T-cell (primary cell): Measurements from ENCODE around the gene DYSF. TPM values are rescaled to one million over a fixed set of nuclear protein-coding genes. Genes with fewer than 3 reads are reported as not detected.

Experiments
- ATAC-seq, 4 experiments: fragments of 200-7000 bp in 3 of 4; fragments of 150-1000 bp in 1 of 4; cut with Tn5 transposase; replicated peaks in 1 of 4; 1 replicate in 3 of 4; 2 replicates in 1 of 4; pipeline ENCODE4 v1.10.0; 2021; ENCODE audit warnings: moderate library complexity in 3 of 4, mild to moderate bottlenecking in 2 of 4, moderate number of reproducible peaks in 1 of 4
- CTCF ChIA-PET, 2 donors: fragments of 300-600 bp; sonication (Branson Sonifier 250); formaldehyde crosslinking; loops; one replicate each; lab custom pipeline; 2022; ENCODE audit warnings: antibody characterized with exemption in 2 of 2; lab: Charles Lee
- POLR2A ChIA-PET, 2 donors: fragments of 300-600 bp; sonication (Branson Sonifier 250); formaldehyde crosslinking; loops; one replicate each; lab custom pipeline; 2022; ENCODE audit warnings: antibody characterized with exemption in 2 of 2; lab: Charles Lee
- DNase-seq, 35 experiments: peaks; one replicate each; pipeline versions ENCODE4 v3.0.0 to v3.0.0-alpha.2; 2013 to 2023
- H3K27ac ChIP-seq: one replicate; pipeline ENCODE4 v1.5.1; 2013; ENCODE audit warnings: low read length
- H3K27me3 ChIP-seq, 2 experiments: replicated peaks in 1 of 2; 1 replicate in 1 of 2; 2 replicates in 1 of 2; pipeline versions ENCODE4 v1.6.1 to v1.7.0; 2013; ENCODE audit warnings: low read length in 1 of 2, mixed read lengths in 1 of 2; ENCODE audit not compliant: control insufficient read depth in 2 of 2, insufficient read depth in 2 of 2; ENCODE audit errors: extremely low read depth in 1 of 2
- H3K36me3 ChIP-seq, 2 donors: 1 replicate in 1 of 2; 2 replicates in 1 of 2; pipeline versions ENCODE4 v1.6.1 to v1.7.0; 2013; ENCODE audit warnings: low read length in 1 of 2; ENCODE audit not compliant: control insufficient read depth in 2 of 2, insufficient read depth in 1 of 2; ENCODE audit errors: extremely low read depth in 1 of 2
- H3K4me1 ChIP-seq, 2 experiments: 1 replicate in 1 of 2; 2 replicates in 1 of 2; pipeline versions ENCODE4 v1.6.1 to v1.7.0; 2013; ENCODE audit warnings: low read length in 2 of 2, mixed read lengths in 1 of 2; ENCODE audit not compliant: insufficient read depth in 2 of 2, control insufficient read depth in 1 of 2; ENCODE audit errors: extremely low read depth in 1 of 2
- H3K4me3 ChIP-seq, 2 donors: 1 replicate in 1 of 2; 2 replicates in 1 of 2; pipeline versions ENCODE4 v1.5.1 to v1.7.0; 2013; ENCODE audit warnings: mild to moderate bottlenecking in 2 of 2, low read length in 1 of 2, moderate library complexity in 1 of 2; ENCODE audit not compliant: control insufficient read depth in 1 of 2; ENCODE audit errors: extremely low read depth in 1 of 2
- H3K9me3 ChIP-seq: 2 replicates; pipeline ENCODE4 v1.7.0; 2013
- H3K27ac Mint-ChIP-seq, 2 donors: one replicate each; pipeline ENCODE4 v1.8.0; 2020 to 2021; ENCODE audit warnings: mild to moderate bottlenecking in 2 of 2, mixed read lengths in 2 of 2
- H3K27me3 Mint-ChIP-seq, 2 donors: one replicate each; pipeline ENCODE4 v1.8.0; 2021 to 2022; ENCODE audit warnings: mixed read lengths in 2 of 2
- H3K36me3 Mint-ChIP-seq: one replicate; pipeline ENCODE4 v1.8.0; 2021; ENCODE audit warnings: mixed read lengths
- H3K4me1 Mint-ChIP-seq, 3 donors: one replicate each; pipeline ENCODE4 v1.8.0; 2020 to 2022; ENCODE audit warnings: mixed read lengths in 3 of 3, mild to moderate bottlenecking in 1 of 3
- H3K4me3 Mint-ChIP-seq, 3 donors: one replicate each; pipeline ENCODE4 v1.8.0; 2020 to 2022; ENCODE audit warnings: mild to moderate bottlenecking in 3 of 3, mixed read lengths in 3 of 3, moderate library complexity in 3 of 3
- H3K9me3 Mint-ChIP-seq, 3 donors: one replicate each; pipeline ENCODE4 v1.8.0; 2020 to 2022; ENCODE audit warnings: mixed read lengths in 3 of 3
- WGBS: methylation state at CpG from one replicate; pipeline ENCODE4 v1.1.5; 2013; ENCODE audit warnings: missing lambda C conversion rate; ENCODE audit not compliant: insufficient coverage; 5-methylcytosine and 5-hydroxymethylcytosine counted together
- total RNA-seq, 35 experiments: library from RNA in 6 of 35; stranded (reverse) in 6 of 35; fragments of 120-200 nt in 1 of 35; gene quantifications; one replicate each; pipeline versions ENCODE4 v1.2.1 to v1.2.4 and lab custom pipeline; 2013 to 2026

The DYSF gene
- total RNA-seq, 5 donors from 2014 or later (not counting 1 experiment from before 2014, with no cell fraction given) = 0.56 to 3.4 (median 1.9) TPM

DNA sequence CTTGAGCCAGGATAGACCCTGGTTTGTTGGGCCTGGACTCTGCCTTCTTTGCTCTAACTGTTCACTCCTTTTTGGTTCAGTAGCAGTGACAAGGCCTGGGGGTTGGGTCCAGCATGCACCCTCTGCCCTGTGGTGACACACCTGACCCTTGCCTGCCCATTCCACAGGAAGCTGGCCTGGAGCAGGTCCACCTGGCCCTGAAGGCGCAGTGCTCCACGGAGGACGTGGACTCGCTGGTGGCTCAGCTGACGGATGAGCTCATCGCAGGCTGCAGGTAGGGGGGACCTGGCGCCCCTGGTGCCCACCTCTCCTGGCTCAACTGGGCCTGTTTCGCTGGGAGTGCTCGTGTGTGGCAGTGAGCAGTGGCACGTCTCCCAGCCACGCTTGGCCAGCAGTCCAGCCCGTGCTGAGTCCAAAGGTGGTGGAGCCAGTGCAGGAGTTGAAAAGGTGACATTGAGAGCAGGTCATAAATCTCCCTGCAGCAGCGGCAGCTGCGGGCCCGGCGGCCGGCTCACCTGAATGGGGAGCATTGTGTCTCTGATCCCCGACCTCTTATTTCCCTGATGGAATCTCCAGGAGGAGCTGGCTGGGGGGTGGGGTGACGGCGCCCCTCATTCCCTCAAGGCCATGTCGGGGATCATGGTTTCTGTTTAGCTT, 102.6 kb downstream of the DYSF start:
- DNase-seq = no peak
- H3K4me3 Mint-ChIP-seq = no peak overlapping the region

DNA sequence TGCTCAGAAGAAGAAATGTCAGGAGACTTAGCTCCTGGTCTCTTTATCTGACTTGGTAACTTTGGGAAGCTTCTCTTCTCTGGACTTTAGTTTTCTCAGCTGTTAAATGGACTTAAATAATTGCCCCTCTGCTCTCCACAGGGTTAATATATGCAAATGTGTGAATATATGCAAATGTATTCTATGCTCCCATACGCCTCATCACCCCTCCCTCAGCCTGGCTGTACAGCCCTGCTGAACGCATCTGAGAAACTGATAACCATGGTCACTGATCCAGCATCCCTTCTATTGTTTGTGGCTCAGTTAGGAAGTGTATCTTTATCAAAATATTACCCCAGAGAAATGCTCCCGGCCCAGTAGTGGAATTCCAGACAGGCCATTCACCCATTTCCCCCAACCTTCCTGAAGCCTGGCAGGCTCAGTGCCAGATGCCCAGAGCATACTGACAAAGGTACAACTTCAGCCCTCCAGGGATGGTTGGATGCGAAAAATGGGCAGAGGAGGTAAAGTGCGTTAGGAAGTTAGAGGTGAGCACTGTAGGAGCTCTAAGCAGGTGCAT, 103.4 kb downstream of the DYSF start:
- Mint-ChIP-seq H3K9me3 (no peaks in the 10 kb centered on the region), H3K36me3 (no peaks in the 10 kb centered on the region), H3K4me3 (no peak overlapping the region), H3K27ac (no peak overlapping the region), H3K4me1 (no peaks in the 10 kb centered on the region), H3K27me3 (peaks cover 2 to 4% of the 10 kb centered on the region in 2 donors)
- no peak for ATAC-seq
- H3K36me3 ChIP-seq = no peaks in the 10 kb centered on the region
- peaks cover 0 to 20% of the 10 kb centered on the region in 2 experiments for H3K27me3 ChIP-seq
- no CpG with 5 or more reads among the region's 5 CpGs for WGBS
- no peak for DNase-seq
- H3K27ac ChIP-seq = no peak overlapping the region
- H3K4me1 ChIP-seq = no peaks in the 10 kb centered on the region
- H3K4me3 ChIP-seq = no peak overlapping the region
- POLR2A ChIA-PET = no interaction called here
- CTCF ChIA-PET = interaction anchor here in 1 of 2 donors (0.5 kb wide), 1 partner anchor 42 kb away, joined by 3 read pairs; no protein-coding TSS in a partner anchor
- H3K9me3 ChIP-seq = no peaks in the 10 kb centered on the region

More for the DNA sequence above, 102.6 kb downstream of the DYSF start:
- Mint-ChIP-seq H3K27me3 (peaks cover 2 to 4% of the 10 kb centered on the region in 2 donors), H3K4me1 (no peaks in the 10 kb centered on the region), H3K36me3 (no peaks in the 10 kb centered on the region), H3K9me3 (no peaks in the 10 kb centered on the region), H3K27ac (no peak overlapping the region)
- Histone ChIP-seq H3K27me3 (peaks cover 0 to 14% of the 10 kb centered on the region in 2 experiments), H3K27ac (no peak overlapping the region), H3K9me3 (no peaks in the 10 kb centered on the region), H3K4me1 (no peaks in the 10 kb centered on the region), H3K4me3 (no peak overlapping the region), H3K36me3 (no peaks in the 10 kb centered on the region)
- CTCF ChIA-PET = interaction anchor here (0.5 to 0.6 kb wide), 2 partner anchors 10 to 41 kb away, joined by 3 to 5 read pairs; no protein-coding TSS in a partner anchor
- 81% methylated on average over 17 of the region's 21 CpGs for WGBS
- POLR2A ChIA-PET = no interaction called here
- no peak for ATAC-seq

DNA sequence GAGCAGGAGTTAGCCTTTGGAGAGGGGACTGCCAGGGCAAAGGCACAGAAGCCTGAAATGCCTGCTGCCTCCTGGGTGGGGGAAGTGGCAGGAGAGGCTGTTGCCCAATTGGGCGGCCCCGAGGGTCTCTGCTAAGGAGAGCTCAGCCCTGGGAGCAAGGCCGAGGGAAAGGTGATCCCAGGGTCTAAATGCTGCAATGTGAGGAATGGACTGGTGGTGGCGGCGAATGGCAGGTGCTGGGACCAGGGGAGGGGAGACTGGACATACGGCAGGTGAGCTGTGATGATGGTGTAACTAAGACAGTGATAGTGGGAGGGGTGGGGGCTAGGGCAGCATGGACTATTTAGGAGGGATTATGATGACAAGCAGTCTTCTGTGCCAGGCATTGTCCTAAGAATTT, 104.0 kb downstream of the DYSF start:
- no peak overlapping the region for H3K27ac Mint-ChIP-seq
- Histone ChIP-seq H3K27me3 (peaks cover 0 to 20% of the 10 kb centered on the region in 2 experiments), H3K27ac (no peak overlapping the region), H3K4me3 (no peak overlapping the region), H3K36me3 (no peaks in the 10 kb centered on the region), H3K4me1 (no peaks in the 10 kb centered on the region), H3K9me3 (no peaks in the 10 kb centered on the region)
- H3K9me3 Mint-ChIP-seq = no peaks in the 10 kb centered on the region
- ChIA-PET CTCF (no interaction called here), POLR2A (no interaction called here)
- 83% methylated on average over 6 of the region's 6 CpGs for WGBS
- no peaks in the 10 kb centered on the region for H3K4me1 Mint-ChIP-seq
- DNase-seq (no peak), ATAC-seq (no peak)
- peaks cover 2 to 4% of the 10 kb centered on the region in 2 donors for H3K27me3 Mint-ChIP-seq
- H3K4me3 Mint-ChIP-seq = no peak overlapping the region
- H3K36me3 Mint-ChIP-seq = no peaks in the 10 kb centered on the region

DNA sequence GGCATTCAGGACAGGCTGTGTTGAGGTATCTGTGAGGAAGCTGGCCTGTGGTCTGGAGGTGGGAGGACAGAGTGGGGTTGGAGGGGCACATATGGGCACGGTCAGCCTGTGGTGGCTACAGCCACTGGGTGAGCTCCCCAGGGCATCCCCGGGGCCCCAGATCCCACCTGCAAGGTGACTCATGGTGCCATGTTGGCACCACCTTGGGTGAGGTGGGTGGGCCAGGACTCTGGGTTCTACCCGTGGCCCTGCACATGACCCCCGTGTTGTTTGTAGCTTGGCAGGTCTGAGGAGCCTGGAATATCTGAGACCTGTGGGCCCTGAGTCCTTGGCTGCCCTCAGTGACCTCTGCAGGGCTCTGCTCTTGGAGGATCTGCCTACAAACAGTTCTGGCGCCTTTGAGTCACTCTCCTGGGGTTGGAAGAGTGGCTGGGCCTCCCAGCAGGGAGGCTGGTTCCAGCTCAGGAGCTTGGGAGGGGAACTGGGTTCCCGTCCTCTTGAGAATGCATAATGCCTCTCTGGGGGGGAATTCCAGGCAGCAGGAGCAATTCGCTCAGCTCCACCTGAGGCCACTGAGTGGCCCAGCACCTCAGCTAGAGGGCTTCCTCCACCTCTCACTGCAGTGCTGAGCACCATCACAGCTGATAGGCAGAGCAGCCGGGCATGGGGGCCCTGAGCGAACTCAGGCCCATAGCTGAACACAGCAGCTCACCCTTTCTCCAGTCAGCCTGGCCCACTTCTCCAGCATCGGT, 105.1 kb downstream of the DYSF start:
- no peak overlapping the region for H3K27ac Mint-ChIP-seq
- peaks cover 2 to 4% of the 10 kb centered on the region in 2 donors for H3K27me3 Mint-ChIP-seq
- Histone ChIP-seq H3K36me3 (no peaks in the 10 kb centered on the region), H3K27ac (no peak overlapping the region), H3K9me3 (no peaks in the 10 kb centered on the region), H3K4me1 (no peaks in the 10 kb centered on the region), H3K27me3 (peaks cover 0 to 20% of the 10 kb centered on the region in 2 experiments), H3K4me3 (no peak overlapping the region)
- ATAC-seq (no peak), DNase-seq (no peak)
- no peak overlapping the region for H3K4me3 Mint-ChIP-seq
- no peaks in the 10 kb centered on the region for H3K4me1 Mint-ChIP-seq
- CTCF ChIA-PET = no interaction called here
- POLR2A ChIA-PET = no interaction called here
- no peaks in the 10 kb centered on the region for H3K36me3 Mint-ChIP-seq
- WGBS = 77% methylated on average over 7 of the region's 10 CpGs
- H3K9me3 Mint-ChIP-seq = no peaks in the 10 kb centered on the region

DNA sequence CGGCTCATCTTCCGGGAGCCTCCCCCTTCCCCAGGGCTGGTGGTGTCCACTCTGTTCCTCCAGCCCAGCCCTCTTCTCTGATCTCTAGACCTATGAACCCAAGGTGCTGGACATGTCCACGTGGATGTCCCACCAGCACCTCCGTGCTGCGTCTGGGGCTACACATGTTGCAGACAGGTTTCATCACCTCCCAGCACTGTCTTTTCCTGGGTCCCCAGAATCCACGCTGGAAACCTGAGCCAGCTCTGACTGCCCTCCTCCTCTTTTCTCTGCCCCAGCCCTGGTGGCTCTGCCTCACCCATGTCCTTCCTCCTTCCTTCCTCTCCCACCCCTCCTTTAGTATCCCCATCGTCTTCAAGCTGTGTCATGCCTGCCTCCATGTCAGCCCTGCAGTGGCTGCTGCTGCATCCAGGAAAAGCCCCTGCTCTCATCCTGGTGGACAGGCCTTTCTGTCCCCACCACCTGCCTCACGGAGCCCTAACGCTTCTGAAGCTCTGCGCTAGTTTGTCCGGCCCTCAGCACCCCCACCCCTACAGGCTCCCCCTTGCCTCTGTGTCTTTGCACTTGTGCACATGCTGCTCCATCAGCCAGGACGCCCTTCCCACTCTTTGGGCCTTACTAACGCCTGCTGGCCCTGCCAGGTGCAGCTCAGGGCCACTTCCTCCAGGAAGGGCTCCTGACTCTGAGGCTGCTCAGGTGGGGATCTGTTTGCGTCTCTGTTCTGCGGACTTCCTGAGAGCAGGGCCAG, 105.9 kb downstream of the DYSF start:
- Mint-ChIP-seq H3K9me3 (no peaks in the 10 kb centered on the region), H3K4me1 (no peaks in the 10 kb centered on the region), H3K27me3 (peaks cover 2 to 4% of the 10 kb centered on the region in 2 donors), H3K36me3 (no peaks in the 10 kb centered on the region), H3K4me3 (no peak overlapping the region), H3K27ac (no peak overlapping the region)
- Histone ChIP-seq H3K27me3 (peaks cover 0 to 20% of the 10 kb centered on the region in 2 experiments), H3K4me3 (no peak overlapping the region), H3K27ac (no peak overlapping the region), H3K36me3 (no peaks in the 10 kb centered on the region), H3K4me1 (no peaks in the 10 kb centered on the region), H3K9me3 (no peaks in the 10 kb centered on the region)
- POLR2A ChIA-PET = no interaction called here
- DNase-seq = no peak
- ATAC-seq = no peak
- CTCF ChIA-PET = interaction anchor here in 1 of 2 donors (0.7 kb wide), 1 partner anchor 576 kb away, joined by 3 read pairs; no protein-coding TSS in a partner anchor
- 71% methylated on average over 15 of the region's 15 CpGs for WGBS
